ENCODE measurements around the gene ACTN4.

ACTN4 gene

GRCh38 chr19:38638461-38638860 is 9.0 kb upstream of the ACTN4 start:
- DNase-seq: no peak

- DNase-seq: no peak
These were observed 7.8 kb upstream of the ACTN4 start for GRCh38 chr19:38639679-38640078.

GRCh38 chr19:38640368-38640767 is 7.1 kb upstream of the ACTN4 start:
- no peak for DNase-seq

- no peak for DNase-seq
These were observed 5.3 kb upstream of the ACTN4 start for GRCh38 chr19:38642176-38642575.

GRCh38 chr19:38644719-38645118 is 2.7 kb upstream of the ACTN4 start:
- DNase-seq: no peak

- DNase-seq: no peak
These were observed 718 bp downstream of the ACTN4 start for GRCh38 chr19:38647966-38648768.

GRCh38 chr19:38648769-38649304 is 1.4 kb downstream of the ACTN4 start:
- DNase-seq: no peak

- DNase-seq: peak; percentile 66
These were observed 2.1 kb downstream of the ACTN4 start for GRCh38 chr19:38649305-38650171.

- no peak for DNase-seq
These were observed 2.8 kb downstream of the ACTN4 start for GRCh38 chr19:38650172-38650775.

GRCh38 chr19:38650911-38651584 is 3.6 kb downstream of the ACTN4 start:
- DNase-seq: no peak

GRCh38 chr19:38653028-38653571 is 5.7 kb downstream of the ACTN4 start:
- DNase-seq: no peak

GRCh38 chr19:38654628-38655055 is 7.2 kb downstream of the ACTN4 start:
- DNase-seq: no peak

- no peak for DNase-seq
These were observed 7.8 kb downstream of the ACTN4 start for GRCh38 chr19:38655148-38655824.

- DNase-seq: no peak
These were observed 8.9 kb downstream of the ACTN4 start for GRCh38 chr19:38656171-38656981.

GRCh38 chr19:38657633-38658222 is 10.3 kb downstream of the ACTN4 start:
- no peak for DNase-seq

GRCh38 chr19:38658462-38659306 is 11.2 kb downstream of the ACTN4 start:
- no peak for DNase-seq

- no peak for DNase-seq
These were observed 13.3 kb downstream of the ACTN4 start for GRCh38 chr19:38660724-38661123.

- DNase-seq: no peak
These were observed 13.7 kb downstream of the ACTN4 start for GRCh38 chr19:38661136-38661535.

- DNase-seq: no peak
These were observed 14.5 kb downstream of the ACTN4 start for GRCh38 chr19:38661996-38662395.

All from hematopoietic multipotent progenitor cell treated with erythropoietin and hydrocortisone succinate and interleukin-3 and kit ligand, for 6 days (in vitro differentiated cells).